Liver (tissue), 3 donors: ENCODE data around the gene DAO.

ENCODE experiments used
- FOXA1 ChIP-seq: IDR thresholded peaks from 2 replicates; pipeline ENCODE4 v1.6.1; 2016; ENCODE audit warnings: antibody characterized with exemption
- RAD21 ChIP-seq, 2 donors: IDR thresholded peaks; 2 replicates each; pipeline ENCODE4 v1.6.1; 2016; ENCODE audit warnings: antibody characterized with exemption in 2 of 2, mild to moderate bottlenecking in 2 of 2
- RXRA ChIP-seq, 2 donors: IDR thresholded peaks; 2 replicates each; pipeline ENCODE4 v1.6.1; 2017 to 2018; ENCODE audit warnings: antibody characterized with exemption in 2 of 2, mild to moderate bottlenecking in 1 of 2
- SP1 ChIP-seq: IDR thresholded peaks from 2 replicates; pipeline ENCODE4 v1.6.1; 2018; ENCODE audit warnings: antibody characterized with exemption, mild to moderate bottlenecking
- TAF1 ChIP-seq: conservative IDR thresholded peaks from 2 replicates; pipeline ENCODE4 v1.6.1; 2016; ENCODE audit warnings: antibody characterized with exemption, mild to moderate bottlenecking
- TF ChIP-seq, protein P1 (sequence below): IDR thresholded peaks from 2 replicates; pipeline ENCODE4 v1.6.1; 2016; ENCODE audit warnings: antibody characterized with exemption
- TF ChIP-seq, protein P2 (sequence below): fragments of 150-350 bp; IDR thresholded peaks from 2 replicates; pipeline ENCODE4 v1.5.1; 2017; ENCODE audit warnings: improper control_type of control experiment, low read depth, low read length; ENCODE audit not compliant: missing input control
- TF ChIP-seq, protein P3 (sequence below): IDR thresholded peaks from 2 replicates; pipeline ENCODE4 v1.6.1; 2016; ENCODE audit warnings: antibody characterized with exemption, mild to moderate bottlenecking
- donor health status: healthy.
- donor health status: healthy.

DNA sequence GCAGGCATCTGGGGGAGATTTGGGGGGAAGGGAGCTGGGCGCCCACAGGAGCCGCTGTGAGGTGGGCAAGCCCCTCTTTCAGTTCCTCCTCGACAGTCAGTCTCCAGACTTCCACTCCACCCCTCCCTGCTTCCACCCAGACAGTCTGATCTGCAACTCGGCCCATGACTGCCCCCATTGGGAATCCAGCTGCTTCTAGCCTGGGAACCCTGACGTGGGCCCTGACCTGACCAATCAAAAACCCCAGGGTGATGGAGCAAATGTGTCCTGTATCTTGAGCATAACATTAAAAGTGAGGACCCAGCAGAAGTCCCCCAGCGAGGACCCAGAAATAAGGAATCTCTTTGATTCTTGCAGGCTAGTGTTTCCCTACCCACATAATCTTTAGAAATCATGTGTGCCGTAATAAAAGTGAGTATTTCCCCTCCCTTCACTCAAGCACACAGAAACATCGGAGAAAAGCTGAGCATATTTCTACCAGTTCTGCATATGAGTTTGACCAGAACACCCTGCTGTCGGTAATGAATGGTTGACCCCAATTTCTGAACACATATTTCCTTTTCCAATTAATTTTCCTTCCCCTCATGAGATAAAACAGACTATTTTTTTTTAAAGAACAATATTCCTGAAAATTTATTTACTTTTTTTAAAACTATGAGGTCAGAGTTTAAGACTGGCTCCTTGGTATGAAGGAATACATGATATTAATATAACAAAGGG lies 28.9 kb upstream of the DAO start:
- TF ChIP-seq TAF1 (no peak), RAD21 (IDR thresholded peaks at IDR 0.05) (no peak), RXRA (IDR thresholded peaks at IDR 0.05) (peak in 1 of 2 donors; percentile 14), SP1 (peak; percentile 6), FOXA1 (no peak)
- TF ChIP-seq, protein P1, sequence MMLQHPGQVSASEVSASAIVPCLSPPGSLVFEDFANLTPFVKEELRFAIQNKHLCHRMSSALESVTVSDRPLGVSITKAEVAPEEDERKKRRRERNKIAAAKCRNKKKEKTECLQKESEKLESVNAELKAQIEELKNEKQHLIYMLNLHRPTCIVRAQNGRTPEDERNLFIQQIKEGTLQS: no peak
- TF ChIP-seq, protein P2, sequence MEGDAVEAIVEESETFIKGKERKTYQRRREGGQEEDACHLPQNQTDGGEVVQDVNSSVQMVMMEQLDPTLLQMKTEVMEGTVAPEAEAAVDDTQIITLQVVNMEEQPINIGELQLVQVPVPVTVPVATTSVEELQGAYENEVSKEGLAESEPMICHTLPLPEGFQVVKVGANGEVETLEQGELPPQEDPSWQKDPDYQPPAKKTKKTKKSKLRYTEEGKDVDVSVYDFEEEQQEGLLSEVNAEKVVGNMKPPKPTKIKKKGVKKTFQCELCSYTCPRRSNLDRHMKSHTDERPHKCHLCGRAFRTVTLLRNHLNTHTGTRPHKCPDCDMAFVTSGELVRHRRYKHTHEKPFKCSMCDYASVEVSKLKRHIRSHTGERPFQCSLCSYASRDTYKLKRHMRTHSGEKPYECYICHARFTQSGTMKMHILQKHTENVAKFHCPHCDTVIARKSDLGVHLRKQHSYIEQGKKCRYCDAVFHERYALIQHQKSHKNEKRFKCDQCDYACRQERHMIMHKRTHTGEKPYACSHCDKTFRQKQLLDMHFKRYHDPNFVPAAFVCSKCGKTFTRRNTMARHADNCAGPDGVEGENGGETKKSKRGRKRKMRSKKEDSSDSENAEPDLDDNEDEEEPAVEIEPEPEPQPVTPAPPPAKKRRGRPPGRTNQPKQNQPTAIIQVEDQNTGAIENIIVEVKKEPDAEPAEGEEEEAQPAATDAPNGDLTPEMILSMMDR: no peak
- TF ChIP-seq, protein P3, sequence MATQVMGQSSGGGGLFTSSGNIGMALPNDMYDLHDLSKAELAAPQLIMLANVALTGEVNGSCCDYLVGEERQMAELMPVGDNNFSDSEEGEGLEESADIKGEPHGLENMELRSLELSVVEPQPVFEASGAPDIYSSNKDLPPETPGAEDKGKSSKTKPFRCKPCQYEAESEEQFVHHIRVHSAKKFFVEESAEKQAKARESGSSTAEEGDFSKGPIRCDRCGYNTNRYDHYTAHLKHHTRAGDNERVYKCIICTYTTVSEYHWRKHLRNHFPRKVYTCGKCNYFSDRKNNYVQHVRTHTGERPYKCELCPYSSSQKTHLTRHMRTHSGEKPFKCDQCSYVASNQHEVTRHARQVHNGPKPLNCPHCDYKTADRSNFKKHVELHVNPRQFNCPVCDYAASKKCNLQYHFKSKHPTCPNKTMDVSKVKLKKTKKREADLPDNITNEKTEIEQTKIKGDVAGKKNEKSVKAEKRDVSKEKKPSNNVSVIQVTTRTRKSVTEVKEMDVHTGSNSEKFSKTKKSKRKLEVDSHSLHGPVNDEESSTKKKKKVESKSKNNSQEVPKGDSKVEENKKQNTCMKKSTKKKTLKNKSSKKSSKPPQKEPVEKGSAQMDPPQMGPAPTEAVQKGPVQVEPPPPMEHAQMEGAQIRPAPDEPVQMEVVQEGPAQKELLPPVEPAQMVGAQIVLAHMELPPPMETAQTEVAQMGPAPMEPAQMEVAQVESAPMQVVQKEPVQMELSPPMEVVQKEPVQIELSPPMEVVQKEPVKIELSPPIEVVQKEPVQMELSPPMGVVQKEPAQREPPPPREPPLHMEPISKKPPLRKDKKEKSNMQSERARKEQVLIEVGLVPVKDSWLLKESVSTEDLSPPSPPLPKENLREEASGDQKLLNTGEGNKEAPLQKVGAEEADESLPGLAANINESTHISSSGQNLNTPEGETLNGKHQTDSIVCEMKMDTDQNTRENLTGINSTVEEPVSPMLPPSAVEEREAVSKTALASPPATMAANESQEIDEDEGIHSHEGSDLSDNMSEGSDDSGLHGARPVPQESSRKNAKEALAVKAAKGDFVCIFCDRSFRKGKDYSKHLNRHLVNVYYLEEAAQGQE: no peak
